ENCODE data around the gene ZHX3.

- TF ChIP-seq CTCF (IDR thresholded peaks at IDR 0.05) (no peak), POLR2A (IDR thresholded peaks at IDR 0.05) (no peak)
Measured at GRCh38 chr20:41304002-41304401, 13.5 kb downstream of the ZHX3 start.
